ENCODE measurements around the gene BHMT2.

Gene BHMT2

GRCh38 chr5:79130781-79131180 is 61.2 kb downstream of the BHMT2 start:
- no peak for DNase-seq

- peak; percentile 61 to 64 for DNase-seq
These were observed 63.6 kb downstream of the BHMT2 start for GRCh38 chr5:79133121-79133656.

DNA sequence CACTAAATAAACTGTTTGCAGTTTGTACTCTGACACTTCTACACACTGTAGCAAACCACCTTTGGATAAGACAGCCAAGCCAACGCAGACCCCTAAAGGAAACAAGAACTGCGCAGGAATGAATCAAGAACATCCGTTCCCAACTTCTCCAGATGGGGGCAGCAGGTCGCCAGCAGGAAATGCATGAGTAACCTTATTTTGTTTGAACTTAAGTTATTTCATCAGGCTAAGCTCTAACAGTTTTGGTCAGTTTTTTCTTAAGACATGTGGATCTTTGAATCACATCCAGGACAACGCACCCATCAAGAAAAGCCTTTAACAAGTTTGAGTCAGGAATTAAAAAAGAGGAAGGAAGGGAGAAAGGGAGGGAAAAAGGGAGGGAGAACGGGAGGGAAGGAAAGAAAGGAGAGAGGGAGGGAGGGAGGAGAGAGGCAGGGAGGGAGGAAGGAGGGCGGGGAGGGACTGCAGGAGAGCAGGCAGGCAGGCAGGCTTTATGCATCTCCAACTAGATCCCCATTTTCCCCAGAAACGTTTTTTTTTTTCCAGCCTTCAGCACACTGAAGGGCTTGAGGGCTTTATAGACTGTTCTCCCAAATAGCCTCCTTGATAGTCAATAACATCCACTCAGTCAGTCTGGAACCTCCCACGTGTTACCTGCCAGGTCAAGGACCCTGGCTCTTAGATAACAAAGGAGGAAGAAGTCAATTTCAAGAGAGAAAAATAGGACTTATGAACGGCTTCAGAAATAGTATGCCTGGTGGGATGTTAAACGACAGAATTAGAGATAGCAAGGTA is 64.3 kb downstream of the BHMT2 start:
- DNase-seq = peak; percentile 66 to 72

GRCh38 chr5:79135790-79136553 is 66.4 kb downstream of the BHMT2 start:
- DNase-seq = no peak

DNA sequence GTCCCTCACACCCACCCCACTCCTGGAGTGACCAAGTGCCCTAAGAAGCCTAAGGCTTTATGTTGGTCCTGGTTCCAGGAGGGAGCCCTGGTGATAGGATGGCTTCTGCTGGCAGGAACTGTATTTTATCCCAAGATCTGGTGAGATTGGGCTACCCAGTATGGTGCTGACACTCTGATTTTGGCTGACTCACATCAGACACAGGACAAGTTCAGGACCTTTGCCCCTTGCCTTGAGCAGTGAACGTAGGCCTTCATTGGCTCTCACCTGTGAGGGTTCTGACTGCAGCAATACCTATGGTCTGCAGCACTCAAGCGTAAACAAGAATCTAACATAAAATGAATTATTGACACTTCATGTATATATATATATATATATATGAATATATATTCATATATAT is 67.1 kb downstream of the BHMT2 start:
- DNase-seq = no peak
